ENCODE data around the gene TBC1D8.
"Not testable (repeated sequence)": the region's sequence is repeated elsewhere in the genome, so short reads cannot be mapped to it uniquely, and the experiment has no call there.

TBC1D8 gene

GRCh38 chr2:101151146-101151858 lies at the start of gene TBC1D8:
TBC1D8 (minus strand) TSS chr2:101151382; CDS start chr2:101151253, 129 bp downstream.
- DNase-seq (ENCODE audit: low read depth): peak; percentile 15

- no peak for DNase-seq (ENCODE audit: low read depth)
These were observed 49.5 kb upstream of the TBC1D8 start for GRCh38 chr2:101200676-101201075.

GRCh38 chr2:101199251-101199791 lies 48.1 kb upstream of the TBC1D8 start:
- no peak for DNase-seq (ENCODE audit: low read depth)

- no peak for DNase-seq (ENCODE audit: low read depth)
These were observed 46.6 kb upstream of the TBC1D8 start for GRCh38 chr2:101197814-101198213.

- no peak for DNase-seq (ENCODE audit: low read depth)
These were observed 46.1 kb upstream of the TBC1D8 start for GRCh38 chr2:101197215-101197745.

GRCh38 chr2:101195871-101196661 lies 44.9 kb upstream of the TBC1D8 start:
- DNase-seq (ENCODE audit: low read depth): no peak

GRCh38 chr2:101193033-101193626 lies 41.9 kb upstream of the TBC1D8 start:
- DNase-seq (ENCODE audit: low read depth): no peak

- DNase-seq (ENCODE audit: low read depth): no peak
These were observed 39.8 kb upstream of the TBC1D8 start for GRCh38 chr2:101190747-101191516.

GRCh38 chr2:101188683-101189405 lies 37.7 kb upstream of the TBC1D8 start:
- no peak for DNase-seq (ENCODE audit: low read depth)

GRCh38 chr2:101187131-101187530 lies 35.9 kb upstream of the TBC1D8 start:
- DNase-seq (ENCODE audit: low read depth): no peak

- no peak for DNase-seq (ENCODE audit: low read depth)
These were observed 34.5 kb upstream of the TBC1D8 start for GRCh38 chr2:101185656-101186055.

- no peak for DNase-seq (ENCODE audit: low read depth)
These were observed 33.9 kb upstream of the TBC1D8 start for GRCh38 chr2:101185085-101185484.

GRCh38 chr2:101179982-101180381 lies 28.8 kb upstream of the TBC1D8 start:
- no peak for DNase-seq (ENCODE audit: low read depth)

GRCh38 chr2:101176803-101177202 lies 25.6 kb upstream of the TBC1D8 start:
- no peak for DNase-seq (ENCODE audit: low read depth)

GRCh38 chr2:101175991-101176390 lies 24.8 kb upstream of the TBC1D8 start:
- DNase-seq (ENCODE audit: low read depth): no peak

GRCh38 chr2:101173707-101174295 lies 22.6 kb upstream of the TBC1D8 start:
- DNase-seq (ENCODE audit: low read depth): no peak

- not testable (repeated sequence) for DNase-seq (ENCODE audit: low read depth)
These were observed 18.6 kb upstream of the TBC1D8 start for GRCh38 chr2:101169822-101170221.

- no peak for DNase-seq (ENCODE audit: low read depth)
These were observed 17.5 kb upstream of the TBC1D8 start for GRCh38 chr2:101168706-101169105.

GRCh38 chr2:101167532-101167931 lies 16.4 kb upstream of the TBC1D8 start:
- DNase-seq (ENCODE audit: low read depth): not testable (repeated sequence)

- no peak for DNase-seq (ENCODE audit: low read depth)
These were observed 12.8 kb upstream of the TBC1D8 start for GRCh38 chr2:101164021-101164420.

Measured in non-pigmented ciliary epithelial cell (primary cell).